GM18508 (cell line): Measurements from ENCODE around the gene KDM4D.
"Not testable (repeated sequence)": the region's sequence is repeated elsewhere in the genome, so short reads cannot be mapped to it uniquely, and the experiment has no call there.

Experiments
- ATAC-seq: cut with Tn5 transposase; IDR thresholded peaks from one replicate; pipeline ENCODE4 v1.9.1; 2021; ENCODE audit warnings: moderate number of reproducible peaks; ENCODE audit not compliant: insufficient read depth, unreplicated experiment

KDM4D gene

DNA sequence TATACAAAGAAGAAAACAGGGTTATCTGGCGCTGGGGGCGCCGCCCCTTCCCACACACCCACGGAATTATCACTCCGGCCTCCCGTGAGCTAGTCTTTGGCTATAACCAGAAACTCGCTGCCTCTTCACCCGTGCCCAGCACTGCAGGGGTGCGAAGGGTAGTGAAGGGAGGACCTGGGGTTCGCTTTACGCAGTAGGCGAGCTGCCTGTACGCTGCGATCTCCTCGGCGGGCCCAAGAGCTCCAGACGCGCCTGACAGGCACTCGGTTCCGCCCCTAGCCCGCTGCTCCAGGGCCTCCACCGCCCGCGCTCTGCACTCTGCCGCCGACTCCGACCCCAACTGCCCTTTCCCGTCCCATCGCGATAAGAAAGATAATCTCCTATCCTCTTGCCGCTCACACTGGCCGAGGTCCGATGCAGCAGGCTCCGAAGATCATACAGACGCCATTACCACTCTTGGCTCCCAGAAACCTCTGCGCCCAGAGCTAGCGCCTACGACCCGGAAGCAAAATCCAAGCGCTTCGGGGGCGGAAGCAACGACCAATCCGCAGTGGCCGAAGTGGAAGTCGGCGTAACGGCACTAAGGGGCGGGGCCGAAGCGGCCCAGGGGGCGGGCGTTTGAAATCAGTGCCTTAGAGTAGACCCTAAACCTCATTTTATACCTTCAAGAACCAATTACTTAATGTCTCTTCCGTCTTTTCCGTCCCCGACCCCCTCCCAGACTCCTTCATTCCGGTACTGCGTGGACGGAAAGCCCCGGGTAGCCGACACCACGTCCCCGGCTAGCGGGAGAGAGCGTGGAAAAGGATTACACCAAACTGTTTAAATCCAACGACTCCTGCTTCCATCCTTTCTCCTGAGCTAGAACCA is at the start of gene KDM4D, which contains the start of gene CWC15:
TSS of gene KDM4D (plus strand) at position 611 of the 870 bp plus-strand sequence. CDS start 23,664 bp downstream, outside the sequence.
TSS of gene CWC15 (minus strand) at position 458 of the 870 bp plus-strand sequence. CDS start 1,371 bp downstream, outside the sequence.
- ATAC-seq: peak; percentile 96

DNA sequence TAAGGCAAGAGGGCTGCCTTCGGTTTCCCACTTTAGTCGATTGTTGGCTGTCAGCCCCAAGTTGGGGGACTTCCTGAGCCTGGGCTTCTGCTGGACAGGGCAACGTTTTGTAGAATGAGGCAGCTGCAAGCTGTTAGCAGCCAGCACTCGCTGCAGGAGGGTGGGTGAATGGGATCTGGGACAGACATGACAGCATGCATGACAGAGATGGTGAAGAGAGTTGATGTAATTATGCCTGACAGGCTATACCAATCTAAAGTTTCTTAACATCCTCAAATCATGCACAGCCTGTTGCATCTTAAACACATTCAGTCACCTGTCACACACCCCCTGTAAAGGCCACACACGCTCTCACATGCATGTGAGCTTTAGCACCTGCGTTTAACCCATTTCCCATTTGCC is 49.3 kb upstream of the KDM4D start:
- ATAC-seq: no peak

GRCh38 chr11:94924612-94925011 is 48.9 kb upstream of the KDM4D start:
- ATAC-seq: no peak

DNA sequence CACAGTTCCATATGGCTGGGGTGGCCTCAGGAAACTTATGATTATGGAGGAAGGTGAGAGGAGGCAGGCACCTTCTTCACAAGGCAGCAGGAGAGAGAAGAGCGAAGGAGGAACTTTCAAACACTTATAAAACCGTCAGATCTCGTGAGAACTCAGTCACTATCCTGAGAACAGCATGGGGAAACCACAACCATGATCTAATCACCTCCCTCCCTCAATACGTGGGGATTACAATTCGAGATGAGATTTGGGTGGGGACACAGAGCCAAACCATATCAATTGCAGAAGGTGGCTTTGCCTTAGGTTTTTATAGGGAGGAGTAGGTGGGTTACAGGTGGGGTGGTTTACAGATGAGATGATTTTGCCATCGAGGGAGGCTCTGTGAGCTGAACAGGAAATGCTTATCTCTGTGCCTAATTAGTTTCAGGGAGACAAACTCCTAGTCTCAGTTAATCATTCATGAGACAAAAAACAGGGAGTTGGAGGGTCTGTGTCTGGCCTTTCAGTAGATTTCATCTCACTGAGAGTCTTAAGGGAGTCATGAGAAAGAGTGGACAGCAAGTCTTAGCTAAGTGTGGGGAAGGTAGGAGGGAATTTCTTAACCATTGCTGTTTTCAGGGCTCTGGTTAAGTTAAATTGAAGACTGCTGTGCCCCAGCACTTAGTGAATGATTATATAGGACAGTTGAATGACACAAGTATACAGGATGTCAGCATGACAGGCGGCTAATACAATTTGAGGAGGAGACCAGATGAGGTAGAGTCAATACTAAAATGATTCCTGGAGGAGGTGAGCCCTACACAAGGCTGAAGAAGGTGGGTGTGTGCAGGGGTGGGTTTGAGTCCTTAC is 47.9 kb upstream of the KDM4D start:
- ATAC-seq: peak; percentile 87

DNA sequence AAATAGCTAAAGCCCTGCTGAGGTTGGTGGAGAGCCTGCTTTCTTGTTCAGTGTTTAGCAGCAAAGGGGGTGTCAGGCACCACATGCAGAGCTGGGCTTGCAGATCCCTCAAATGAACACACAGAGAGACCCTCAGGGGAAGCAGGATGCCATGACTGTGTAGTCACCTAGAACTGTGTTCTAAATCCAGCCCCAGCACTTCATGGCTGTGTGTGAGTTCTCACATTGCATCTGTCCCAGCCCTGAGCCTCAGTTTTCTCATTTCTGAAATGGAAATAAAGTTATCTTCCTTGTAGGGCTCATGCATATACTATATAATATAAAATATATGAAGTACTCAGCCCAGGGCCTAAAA is 47.3 kb upstream of the KDM4D start:
- ATAC-seq: no peak

GRCh38 chr11:94926698-94927237 is 46.7 kb upstream of the KDM4D start:
- no peak for ATAC-seq

DNA sequence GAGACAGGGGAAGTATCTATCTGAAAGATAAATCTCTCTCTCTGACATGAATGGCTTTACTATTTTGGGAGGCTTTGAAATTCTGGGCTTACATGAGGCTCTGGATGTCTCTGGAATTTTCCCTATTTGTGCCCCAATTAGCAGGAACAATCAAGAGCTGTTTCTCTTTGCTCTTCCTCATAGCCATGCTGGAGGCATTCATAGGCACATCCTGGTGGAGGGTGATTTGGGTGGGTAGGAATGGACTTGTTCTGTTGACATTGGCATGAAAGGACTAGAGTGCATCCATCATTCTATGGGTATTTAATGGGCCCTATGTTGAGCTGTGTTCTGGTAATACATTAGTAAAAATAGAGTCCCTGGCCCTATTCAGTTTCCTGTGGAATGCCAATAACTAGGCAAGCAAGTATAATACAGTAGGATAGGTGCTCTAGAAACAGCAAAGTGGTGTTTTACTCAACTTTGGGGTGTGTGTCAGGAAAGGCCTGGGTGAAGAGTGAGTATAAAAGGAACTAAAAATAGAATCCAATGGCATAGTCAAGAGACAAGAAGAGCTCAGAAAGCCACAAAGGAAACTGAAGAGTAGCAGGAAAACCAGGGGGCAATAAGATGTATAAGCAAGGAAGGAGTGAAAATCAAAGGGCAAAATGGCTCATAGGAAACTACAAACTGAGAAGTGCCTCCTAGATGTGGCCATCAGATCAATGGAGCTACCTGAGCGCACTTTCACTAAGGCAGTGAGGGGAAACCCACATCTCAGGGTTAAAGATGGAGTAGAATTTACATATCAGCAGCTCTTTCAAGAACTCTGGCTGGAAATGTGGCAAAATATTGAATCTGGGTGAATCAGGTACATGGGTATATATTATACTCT is 45.2 kb upstream of the KDM4D start:
- ATAC-seq: no peak

- ATAC-seq: not testable (repeated sequence)
Measured at GRCh38 chr11:94932072-94932471, 41.4 kb upstream of the KDM4D start.

GRCh38 chr11:94932503-94932902 is 41.0 kb upstream of the KDM4D start:
- ATAC-seq: no peak

DNA sequence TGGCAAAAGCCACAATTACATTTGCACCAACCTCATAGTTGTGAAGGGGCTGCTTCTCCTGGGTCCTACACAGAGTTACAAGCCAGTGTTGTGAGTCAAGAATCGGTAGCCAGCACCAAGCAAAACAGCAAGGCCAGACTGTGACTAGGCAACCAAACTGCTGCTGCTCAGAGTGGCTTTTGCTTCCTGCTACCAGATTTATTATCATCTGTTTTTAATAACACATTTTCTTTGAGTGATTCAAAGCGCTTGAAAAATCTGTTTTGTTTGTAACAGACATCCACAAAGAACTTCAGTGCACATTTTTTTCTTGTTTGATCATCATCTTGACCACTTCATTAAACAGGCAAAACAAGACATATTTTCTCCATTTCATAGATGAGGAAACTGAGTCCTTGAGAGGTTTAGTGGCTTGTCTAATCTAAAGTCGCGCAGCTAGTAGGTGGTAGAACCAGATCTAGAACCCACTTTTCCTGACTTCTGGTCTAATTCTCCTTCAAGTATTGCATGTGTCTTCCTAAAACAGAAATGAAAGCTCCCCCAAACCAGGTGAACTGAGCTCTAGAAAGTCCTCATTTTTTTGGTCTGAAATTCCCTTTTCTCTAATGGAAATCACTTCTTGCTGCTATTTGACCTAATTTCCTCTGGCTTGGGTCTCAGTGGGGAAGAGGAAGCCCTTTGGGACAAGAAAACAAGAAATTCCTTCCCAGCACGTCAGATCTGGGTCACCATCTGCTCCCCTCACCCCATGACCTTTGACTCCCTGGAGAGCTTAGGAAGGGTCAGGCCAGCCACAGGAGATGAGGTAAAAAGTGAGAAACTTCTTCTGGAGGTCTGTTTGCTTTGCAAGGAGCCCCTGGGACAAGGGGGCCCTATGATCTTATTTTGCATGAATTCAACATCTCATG is 40.0 kb upstream of the KDM4D start:
- ATAC-seq: no peak

DNA sequence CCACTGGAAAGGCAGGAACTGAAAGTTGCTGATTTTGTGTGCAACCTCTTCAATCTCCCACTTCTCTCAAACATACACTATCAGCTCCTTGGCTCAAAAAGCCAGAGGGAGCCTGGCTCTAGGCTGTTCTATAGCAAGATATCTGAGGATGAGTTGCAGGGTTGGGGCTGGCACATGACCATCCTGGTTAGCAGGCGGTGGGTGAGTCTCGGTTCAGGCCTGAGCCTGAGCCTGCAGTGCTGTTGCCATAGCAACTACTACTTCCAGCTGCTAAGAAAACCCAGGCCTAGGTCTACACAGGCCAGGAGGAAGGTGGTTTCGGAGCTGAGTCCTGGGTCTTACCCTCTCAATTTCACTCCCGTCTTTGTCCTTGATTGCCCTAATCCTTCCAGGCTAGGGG is 39.1 kb upstream of the KDM4D start:
- ATAC-seq: no peak

DNA sequence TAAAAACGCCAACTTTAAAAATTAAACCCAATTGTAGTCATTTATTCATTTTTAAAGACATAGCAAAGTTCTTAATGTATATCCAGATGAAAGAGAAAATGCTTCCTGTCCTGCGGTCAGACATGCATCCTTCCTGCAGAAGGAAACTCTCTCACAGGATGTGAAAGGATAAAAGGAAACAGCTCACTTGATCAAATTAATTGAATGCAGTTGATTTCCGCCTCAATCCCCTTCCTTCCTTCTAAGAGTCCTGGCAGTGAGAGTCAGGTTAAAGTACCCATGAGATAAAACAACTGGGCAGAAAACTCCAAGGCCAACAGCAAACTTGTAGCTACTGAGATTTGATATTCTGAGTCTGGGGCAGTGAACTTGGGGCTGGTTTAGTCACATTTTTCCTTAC is 38.7 kb upstream of the KDM4D start:
- no peak for ATAC-seq

DNA sequence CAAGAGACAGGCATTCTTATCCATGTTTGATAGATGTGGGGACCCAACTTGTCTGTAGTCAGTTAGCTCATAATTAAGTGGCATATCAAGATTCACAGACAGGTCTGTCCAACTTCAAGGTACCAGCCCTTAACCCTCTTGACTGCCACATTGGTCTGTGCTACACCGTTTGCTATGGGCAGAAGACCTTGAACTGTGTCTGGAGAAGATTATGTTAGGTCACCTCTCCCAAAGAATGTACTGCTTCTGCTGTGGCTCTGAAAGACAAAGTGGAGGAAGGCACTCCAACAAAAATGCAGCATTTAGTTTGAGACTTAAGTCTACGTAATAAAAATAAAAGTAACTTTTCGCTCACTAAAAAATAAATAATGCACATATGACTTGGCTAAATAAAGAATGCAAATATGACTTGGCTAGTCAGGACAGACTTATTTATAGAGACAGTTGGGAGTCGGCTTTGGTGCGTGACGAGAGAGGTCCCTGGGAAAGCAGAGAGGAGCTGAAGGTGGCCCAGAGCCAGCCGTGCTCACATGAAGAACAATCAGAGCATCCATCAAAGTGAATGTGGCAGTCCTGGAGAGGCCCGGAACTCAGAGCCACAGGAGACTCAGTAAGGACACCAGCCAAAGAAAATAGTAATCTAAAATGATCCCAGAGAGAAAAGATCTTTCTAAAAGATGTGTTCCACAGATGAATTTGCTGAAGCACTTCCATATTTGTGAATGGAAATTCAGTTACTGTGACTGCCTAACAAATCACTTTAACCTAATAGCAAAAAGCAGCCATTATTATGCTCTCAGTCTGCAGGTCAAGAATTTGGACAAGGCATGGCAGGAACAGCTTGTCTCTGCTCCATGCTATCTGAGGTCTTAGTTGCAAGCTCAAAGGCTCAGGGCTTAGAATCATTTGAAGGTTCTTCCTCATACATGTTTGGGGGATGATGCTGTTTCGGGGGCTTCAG is 35.1 kb upstream of the KDM4D start:
- no peak for ATAC-seq

DNA sequence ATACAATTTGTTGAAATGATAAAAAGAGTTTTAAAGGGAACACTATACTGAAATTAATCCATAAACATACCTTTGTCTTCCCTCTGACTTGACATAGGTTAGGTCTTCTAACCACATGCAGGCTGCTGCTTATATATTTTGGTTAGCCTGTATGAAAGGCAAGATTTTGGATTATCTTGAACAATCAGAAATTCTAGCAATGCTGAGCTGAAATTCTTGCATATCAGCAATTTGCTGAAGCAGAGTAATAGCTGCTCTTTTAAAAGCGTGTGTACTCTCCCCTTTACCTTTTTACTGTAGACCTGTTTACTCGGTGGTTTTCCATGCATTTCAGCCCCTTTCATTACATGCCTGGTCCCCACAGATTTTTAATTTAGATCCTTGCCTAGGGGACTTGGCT is 34.2 kb upstream of the KDM4D start:
- ATAC-seq: no peak

DNA sequence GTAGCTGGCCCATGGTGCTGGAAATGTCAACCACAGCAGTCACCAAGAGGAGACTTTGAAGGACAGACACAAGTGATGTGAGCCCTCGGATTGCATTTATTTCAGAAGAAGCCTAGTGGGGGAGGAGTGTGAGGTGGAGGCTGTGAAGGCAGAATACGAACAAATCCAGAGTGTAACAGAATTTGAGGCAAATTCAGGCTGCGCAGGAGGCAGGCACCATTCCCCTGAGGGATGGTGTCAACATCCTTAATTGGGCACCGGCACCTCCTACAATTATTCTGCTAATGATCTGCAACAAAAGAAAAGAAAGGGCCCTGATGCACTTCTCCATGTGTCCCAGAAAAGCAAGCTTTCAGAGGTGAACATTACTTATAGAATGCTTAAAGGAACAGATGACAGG is 32.4 kb upstream of the KDM4D start:
- no peak for ATAC-seq

DNA sequence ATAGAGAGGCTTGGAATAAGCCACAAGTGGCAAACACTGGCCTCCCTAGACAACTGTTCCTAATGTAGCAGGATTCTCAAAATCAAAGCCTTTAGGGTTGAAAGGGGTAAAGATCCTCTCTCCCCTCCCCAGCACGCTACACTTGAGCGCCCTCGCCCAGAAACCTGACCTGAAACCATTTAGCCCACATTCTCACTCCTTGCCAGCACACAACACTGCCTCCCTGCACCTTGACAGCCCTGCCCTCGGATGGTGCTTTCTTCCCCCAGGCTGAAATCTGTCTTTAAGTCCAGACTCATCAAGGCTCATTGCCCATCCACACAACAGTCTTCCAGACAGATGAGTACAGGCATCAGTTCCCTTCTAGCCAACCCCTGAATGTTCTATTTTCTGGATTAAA is 26.7 kb upstream of the KDM4D start:
- no peak for ATAC-seq

DNA sequence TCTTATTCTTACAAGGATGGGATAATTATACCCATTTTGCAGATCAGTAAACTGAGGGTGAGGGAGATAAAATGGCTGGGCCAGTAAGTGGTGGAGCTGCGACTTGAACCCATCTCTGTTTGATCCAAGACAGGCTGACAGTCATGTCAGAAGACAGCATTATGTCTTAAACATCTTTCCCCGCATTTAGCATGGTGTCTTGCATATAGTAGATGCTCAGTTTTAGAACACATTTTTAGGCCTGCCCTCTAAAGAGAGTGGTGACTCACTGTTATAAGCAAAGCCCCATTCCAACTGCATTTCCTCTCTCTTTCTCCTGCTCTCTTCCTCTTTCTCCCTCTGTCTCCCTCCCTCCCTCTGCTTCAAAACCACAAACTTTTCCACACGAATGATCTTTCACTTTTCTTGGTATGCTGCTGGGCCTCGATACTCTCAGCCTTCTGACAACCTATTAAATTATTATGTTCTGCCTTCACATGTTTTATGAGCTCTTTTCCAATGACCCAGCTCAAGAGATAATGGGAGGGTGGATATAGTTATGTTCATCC is 25.4 kb upstream of the KDM4D start:
- no peak for ATAC-seq

DNA sequence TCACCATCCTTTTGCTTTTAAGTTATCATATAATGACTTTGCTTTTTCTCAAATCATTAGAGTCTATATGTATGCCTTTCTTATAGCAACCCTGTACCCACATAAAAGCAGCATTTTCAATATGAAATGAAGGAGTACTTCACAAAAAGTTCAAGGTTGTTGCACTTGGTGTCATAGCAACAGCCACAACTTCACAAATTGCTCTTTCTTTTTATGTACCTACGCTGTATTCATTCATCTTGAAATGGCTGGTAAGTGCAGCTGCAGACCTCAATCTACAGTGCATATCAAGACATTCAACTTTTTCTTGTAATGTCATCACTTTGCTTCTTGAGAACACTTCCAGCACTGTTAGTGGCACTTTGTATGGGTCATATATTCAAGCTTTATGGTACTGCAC is 18.8 kb upstream of the KDM4D start:
- no peak for ATAC-seq
